Measurements from ENCODE around the gene MSL1.
"Not testable (repeated sequence)": the region's sequence is repeated elsewhere in the genome, so short reads cannot be mapped to it uniquely, and the experiment has no call there.

MSL1 gene

GRCh38 chr17:40135817-40136216, 14.0 kb downstream of the MSL1 start:
- TF ChIP-seq CTCF (IDR thresholded peaks at IDR 0.05), result no peak
- no peak overlapping the region for H3K4me3 ChIP-seq
- no peak overlapping the region for H3K27ac ChIP-seq
- DNase-seq (ENCODE audit: low spot score), result no peak

- TF ChIP-seq CTCF (IDR thresholded peaks at IDR 0.05), result no peak
- Histone ChIP-seq H3K4me3 (peak overlapping the region; percentile 79), H3K27ac (peak overlapping the region; percentile 96 to 97)
- no peak for DNase-seq (ENCODE audit: low spot score)
These were observed 17.8 kb downstream of the MSL1 start for GRCh38 chr17:40139566-40140058.

- not testable (repeated sequence) for H3K27ac ChIP-seq; DNase-seq (ENCODE audit: low spot score); H3K4me3 ChIP-seq
These were observed 21.4 kb downstream of the MSL1 start for GRCh38 chr17:40143166-40143565.

- Histone ChIP-seq H3K27ac (no peak overlapping the region), H3K4me3 (no peak overlapping the region)
- no peak for DNase-seq (ENCODE audit: low spot score)
- TF ChIP-seq CTCF (IDR thresholded peaks at IDR 0.05), result no peak
These were observed 23.7 kb downstream of the MSL1 start for GRCh38 chr17:40145476-40145875.

GRCh38 chr17:40148527-40148926, 26.8 kb downstream of the MSL1 start:
- no peak for DNase-seq (ENCODE audit: low spot score)
- TF ChIP-seq CTCF (IDR thresholded peaks at IDR 0.05), result no peak
- no peak overlapping the region for H3K4me3 ChIP-seq
- no peak overlapping the region for H3K27ac ChIP-seq

- no peak for TF ChIP-seq CTCF (IDR thresholded peaks at IDR 0.05)
- Histone ChIP-seq H3K4me3 (no peak overlapping the region), H3K27ac (no peak overlapping the region)
- no peak for DNase-seq (ENCODE audit: low spot score)
These were observed 28.5 kb downstream of the MSL1 start for GRCh38 chr17:40150276-40150675.

GRCh38 chr17:40151414-40151963, 29.7 kb downstream of the MSL1 start:
- no peak overlapping the region for H3K4me3 ChIP-seq
- no peak for TF ChIP-seq CTCF (IDR thresholded peaks at IDR 0.05)
- H3K27ac ChIP-seq, result no peak overlapping the region
- DNase-seq (ENCODE audit: low spot score), result no peak
